ENCODE measurements around the gene ANLN. TPM values are rescaled to one million over a fixed set of nuclear protein-coding genes. Genes with fewer than 3 reads are reported as not detected.
"Not testable (repeated sequence)": the region's sequence is repeated elsewhere in the genome, so short reads cannot be mapped to it uniquely, and the experiment has no call there.

The ANLN gene
- total RNA-seq, 2 experiments from 2014 or later: 62.4 to 64.8 TPM

DNA sequence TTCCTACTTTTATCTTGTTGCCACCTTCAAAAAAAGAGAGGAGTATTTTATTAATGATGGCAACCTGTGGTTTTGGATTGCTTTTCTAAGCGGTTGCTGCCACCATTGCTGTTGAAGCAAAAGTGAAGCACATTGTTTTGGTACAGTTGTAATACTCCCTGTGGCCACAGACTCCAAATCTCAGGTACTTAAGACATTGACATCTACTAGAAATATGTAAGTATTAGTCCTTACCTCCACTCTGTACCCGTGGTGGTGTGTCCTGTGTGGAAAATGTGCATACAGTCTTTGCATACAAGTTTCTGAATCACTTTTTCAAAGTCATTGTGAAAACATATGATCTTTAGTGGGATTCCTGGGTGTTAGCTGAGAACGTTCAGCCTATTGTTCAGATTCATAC is 85.7 kb downstream of the ANLN start:
- peaks cover 16% of the 10 kb centered on the region for H3K4me1 Mint-ChIP-seq (ENCODE audit: low read depth)
- no peak overlapping the region for H3K27ac Mint-ChIP-seq
- no peak overlapping the region for H3K4me3 Mint-ChIP-seq
- DNase-seq: peak; percentile 10
- no peaks in the 10 kb centered on the region for H3K36me3 Mint-ChIP-seq (ENCODE audit: low read depth)
- intact Hi-C loops (cut with micrococcal nuclease): no loop called here
- CTCF ChIA-PET: interaction anchor here (0.5 to 3.1 kb wide), 5 partner anchors 34 to 401 kb away, joined by 3 to 12 read pairs (median 4); no protein-coding TSS in a partner anchor
- peaks cover 10% of the 10 kb centered on the region for H3K9me3 Mint-ChIP-seq
- no peaks in the 10 kb centered on the region for H3K27me3 Mint-ChIP-seq (ENCODE audit: low read depth)

DNA sequence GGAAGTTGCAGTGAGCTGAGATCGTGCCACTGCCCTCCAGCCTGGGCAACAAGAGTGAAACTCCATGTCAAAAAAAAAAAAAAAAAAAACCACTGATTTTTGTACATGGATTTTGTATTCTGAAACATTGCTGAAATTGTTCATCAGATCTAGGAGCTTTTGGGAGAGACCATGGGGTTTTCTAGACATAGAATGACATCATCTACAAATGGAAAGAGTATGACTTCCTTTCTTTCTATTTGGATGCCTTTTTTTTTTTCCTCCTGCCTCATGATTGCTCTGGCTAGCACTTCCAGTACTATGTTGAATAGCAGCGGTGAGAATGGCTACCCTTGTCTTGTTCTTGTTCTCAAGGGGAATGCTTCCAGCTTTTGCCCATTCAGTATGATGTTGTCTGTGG is 89.1 kb downstream of the ANLN start:
- no peak for DNase-seq
- Mint-ChIP-seq H3K36me3 (ENCODE audit: low read depth) (no peaks in the 10 kb centered on the region), H3K27me3 (ENCODE audit: low read depth) (no peaks in the 10 kb centered on the region), H3K4me1 (ENCODE audit: low read depth) (peaks cover 20% of the 10 kb centered on the region), H3K27ac (no peak overlapping the region), H3K4me3 (no peak overlapping the region), H3K9me3 (peaks cover 16% of the 10 kb centered on the region)
- intact Hi-C loops (cut with micrococcal nuclease): no loop called here
- CTCF ChIA-PET: no interaction called here

DNA sequence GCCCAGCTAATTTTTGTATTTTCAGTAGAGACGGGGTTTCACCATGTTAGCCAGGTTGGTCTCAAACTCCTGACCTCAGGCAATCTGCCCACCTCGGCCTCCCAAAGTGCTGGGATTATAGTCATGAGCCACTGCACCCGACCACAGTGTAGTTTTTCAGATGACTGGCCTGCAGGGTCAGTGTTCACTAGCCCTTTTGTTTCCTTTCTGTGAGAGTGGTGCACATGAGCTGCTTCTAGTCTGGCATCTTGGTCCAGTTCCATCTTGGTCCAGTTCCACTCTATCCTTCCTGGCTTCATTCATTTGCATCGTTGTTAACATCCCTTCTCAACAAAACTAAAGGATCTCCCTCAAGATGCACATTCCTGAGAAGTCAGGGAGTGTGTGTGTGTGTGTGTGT is 94.2 kb downstream of the ANLN start:
- CTCF ChIA-PET: interaction anchor here (0.7 kb wide), 1 partner anchor 128 kb away, joined by 3 read pairs; no protein-coding TSS in a partner anchor

DNA sequence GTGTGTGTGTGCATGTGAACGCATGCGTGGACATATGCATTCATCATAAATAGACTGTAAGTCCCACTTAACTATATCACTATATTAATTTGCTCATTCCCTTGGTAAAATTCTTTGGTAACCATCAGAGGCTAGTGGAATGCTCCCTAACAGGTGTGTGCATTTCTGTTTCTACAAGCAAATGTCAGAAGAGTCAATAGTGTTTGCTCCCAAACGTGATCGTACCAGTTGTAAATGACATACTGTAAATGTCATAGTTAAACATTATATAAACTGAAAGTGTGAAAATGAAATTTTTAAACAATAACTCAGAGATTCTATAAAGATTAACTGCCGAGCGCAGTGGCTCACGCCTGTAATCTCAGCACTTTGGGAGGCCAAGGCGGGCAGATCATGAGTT is 94.6 kb downstream of the ANLN start:
- Mint-ChIP-seq H3K4me1 (ENCODE audit: low read depth) (peaks cover 14% of the 10 kb centered on the region), H3K4me3 (no peak overlapping the region), H3K27ac (no peak overlapping the region), H3K36me3 (ENCODE audit: low read depth) (no peaks in the 10 kb centered on the region), H3K27me3 (ENCODE audit: low read depth) (no peaks in the 10 kb centered on the region), H3K9me3 (peaks cover 11% of the 10 kb centered on the region)
- intact Hi-C loops (cut with micrococcal nuclease): loop anchor here (10.0 kb wide), 1 partner anchor 501 kb away; no protein-coding TSS in a partner anchor
- no peak for DNase-seq
- CTCF ChIA-PET: interaction anchor here (0.7 kb wide), 1 partner anchor 127 kb away, joined by 3 read pairs; no protein-coding TSS in a partner anchor

More for the DNA sequence above, 94.2 kb downstream of the ANLN start:
- H3K27ac Mint-ChIP-seq; H3K36me3 Mint-ChIP-seq (ENCODE audit: low read depth); H3K27me3 Mint-ChIP-seq (ENCODE audit: low read depth); H3K4me3 Mint-ChIP-seq; DNase-seq: not testable (repeated sequence)
- H3K9me3 Mint-ChIP-seq: peaks cover 15% of the 10 kb centered on the region
- peaks cover 14% of the 10 kb centered on the region for H3K4me1 Mint-ChIP-seq (ENCODE audit: low read depth)
- intact Hi-C loops (cut with micrococcal nuclease): loop anchor here (10.0 kb wide), 1 partner anchor 501 kb away; no protein-coding TSS in a partner anchor

DNA sequence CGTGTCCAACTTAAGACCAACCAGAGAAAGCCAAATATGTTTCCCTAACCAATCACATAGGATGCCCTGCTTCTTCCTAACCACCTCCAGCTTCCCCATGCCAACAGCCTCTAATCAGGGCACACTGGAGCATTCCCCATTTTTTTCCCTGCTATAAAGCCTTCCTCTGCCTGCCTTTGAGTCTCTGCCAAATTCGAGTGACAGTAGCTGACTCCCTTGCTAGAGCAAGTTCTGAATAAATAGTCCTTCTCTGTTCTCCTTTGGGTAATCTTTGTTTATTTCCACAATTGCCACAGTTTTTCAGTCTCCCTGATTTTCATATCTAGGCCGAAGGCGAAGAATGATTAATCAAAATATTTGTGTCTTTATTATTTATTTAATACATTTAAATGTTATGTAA is 96.7 kb downstream of the ANLN start:
- H3K27me3 Mint-ChIP-seq (ENCODE audit: low read depth): no peaks in the 10 kb centered on the region
- CTCF ChIA-PET: interaction anchor here (0.6 to 6.0 kb wide), 2 partner anchors 185 to 375 kb away, joined by 3 to 101 read pairs; no protein-coding TSS in a partner anchor
- no peaks in the 10 kb centered on the region for H3K36me3 Mint-ChIP-seq (ENCODE audit: low read depth)
- H3K4me3 Mint-ChIP-seq: no peak overlapping the region
- intact Hi-C loops (cut with micrococcal nuclease): loop anchor here (5.0 to 10.0 kb wide), 3 partner anchors 301 to 1346 kb away; no protein-coding TSS in a partner anchor
- no peak overlapping the region for H3K27ac Mint-ChIP-seq
- no peak for DNase-seq
- H3K4me1 Mint-ChIP-seq (ENCODE audit: low read depth): peaks cover 2% of the 10 kb centered on the region
- H3K9me3 Mint-ChIP-seq: no peaks in the 10 kb centered on the region

DNA sequence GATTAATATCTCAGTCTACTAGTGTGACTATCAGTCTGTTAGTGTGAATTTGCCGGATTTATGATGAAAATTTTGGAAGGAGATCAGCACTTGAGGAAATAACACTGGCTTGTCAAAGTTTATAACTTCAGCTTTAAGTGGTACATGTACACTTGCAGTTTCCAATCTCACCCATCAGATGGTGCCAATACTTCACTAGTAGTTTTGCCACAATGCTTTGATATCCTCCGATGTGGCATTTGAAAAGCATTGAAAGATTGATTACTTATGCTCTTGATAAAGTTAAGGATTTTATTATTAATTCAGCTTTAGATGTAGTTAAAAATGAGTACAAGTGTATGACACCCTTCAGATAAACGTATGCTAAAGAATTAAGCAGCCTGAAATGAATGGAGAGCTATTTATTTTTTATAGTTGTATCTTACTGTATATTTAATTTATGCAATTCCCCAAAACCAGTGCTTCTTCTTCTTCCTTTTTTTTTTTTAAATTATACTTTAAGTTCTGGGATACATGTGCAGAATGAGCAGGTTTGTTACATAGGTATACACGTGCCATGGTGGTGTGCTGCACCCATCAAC is 98.2 kb downstream of the ANLN start:
- peak; percentile 54 for DNase-seq
- Mint-ChIP-seq H3K27ac (no peak overlapping the region), H3K4me1 (ENCODE audit: low read depth) (peaks cover 2% of the 10 kb centered on the region), H3K27me3 (ENCODE audit: low read depth) (no peaks in the 10 kb centered on the region), H3K36me3 (ENCODE audit: low read depth) (no peaks in the 10 kb centered on the region), H3K9me3 (no peaks in the 10 kb centered on the region), H3K4me3 (no peak overlapping the region)
- intact Hi-C loops (cut with micrococcal nuclease): loop anchor here (1.0 to 10.0 kb wide), 7 partner anchors 183 to 1344 kb away; no protein-coding TSS in a partner anchor
- CTCF ChIA-PET: interaction anchor here (0.6 to 6.0 kb wide), 25 partner anchors 14 to 1007 kb away, joined by 3 to 101 read pairs (median 4); no protein-coding TSS in a partner anchor

DNA sequence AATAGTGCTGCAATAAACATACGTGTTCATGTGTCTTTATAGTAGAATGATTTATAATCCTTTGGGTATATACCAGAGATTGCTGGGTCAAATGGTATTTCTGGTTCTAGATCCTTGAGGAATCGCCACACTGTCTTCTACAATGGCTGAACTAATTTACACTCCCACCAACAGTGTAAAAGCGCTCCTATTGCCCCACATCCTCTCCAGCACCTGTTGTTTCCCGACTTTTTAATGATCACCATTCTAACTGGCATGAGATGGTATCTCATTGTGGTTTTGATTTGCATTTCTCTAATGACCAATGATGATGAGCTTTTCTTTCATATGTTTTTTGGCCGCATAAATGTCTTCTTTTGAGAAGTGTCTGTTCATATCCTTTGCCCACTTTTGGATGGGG is 99.0 kb downstream of the ANLN start:
- CTCF ChIA-PET: interaction anchor here (1.5 to 6.0 kb wide), 4 partner anchors 182 to 710 kb away, joined by 4 to 101 read pairs (median 6); no protein-coding TSS in a partner anchor
- H3K4me1 Mint-ChIP-seq (ENCODE audit: low read depth); DNase-seq; H3K36me3 Mint-ChIP-seq (ENCODE audit: low read depth); H3K27me3 Mint-ChIP-seq (ENCODE audit: low read depth); H3K9me3 Mint-ChIP-seq; H3K27ac Mint-ChIP-seq; H3K4me3 Mint-ChIP-seq: not testable (repeated sequence)
- intact Hi-C loops (cut with micrococcal nuclease): loop anchor here (5.0 to 10.0 kb wide), 3 partner anchors 299 to 1344 kb away; no protein-coding TSS in a partner anchor

DNA sequence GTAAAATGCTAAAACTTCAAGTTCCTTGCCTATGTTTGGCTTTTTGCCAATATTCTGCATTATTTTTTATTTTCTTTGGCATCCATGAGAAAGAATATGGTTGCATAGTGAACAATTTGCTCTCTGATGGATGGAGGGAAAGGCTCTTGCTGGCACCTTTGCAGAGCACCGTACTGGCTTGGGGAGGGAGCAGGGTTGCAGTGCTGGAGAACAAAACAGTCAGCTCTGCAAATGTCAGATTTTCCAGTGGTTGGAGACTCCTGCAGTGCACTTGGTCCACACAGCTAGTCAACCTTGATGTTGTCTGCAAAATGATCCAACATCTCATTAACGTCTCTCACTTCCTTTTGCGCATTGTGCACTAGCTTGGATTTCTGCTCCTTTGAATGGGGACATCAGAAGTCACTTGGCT is 100.8 kb downstream of the ANLN start:
- H3K27ac Mint-ChIP-seq: no peak overlapping the region
- no peak for DNase-seq
- H3K4me1 Mint-ChIP-seq (ENCODE audit: low read depth): peaks cover 2% of the 10 kb centered on the region
- H3K9me3 Mint-ChIP-seq: no peaks in the 10 kb centered on the region
- intact Hi-C loops (cut with micrococcal nuclease): loop anchor here (10.0 kb wide), 1 partner anchor 364 kb away; no protein-coding TSS in a partner anchor
- no peaks in the 10 kb centered on the region for H3K27me3 Mint-ChIP-seq (ENCODE audit: low read depth)
- CTCF ChIA-PET: interaction anchor here (0.8 to 6.0 kb wide), 4 partner anchors 32 to 692 kb away, joined by 3 to 101 read pairs (median 5); no protein-coding TSS in a partner anchor
- H3K36me3 Mint-ChIP-seq (ENCODE audit: low read depth): no peaks in the 10 kb centered on the region
- H3K4me3 Mint-ChIP-seq: no peak overlapping the region

DNA sequence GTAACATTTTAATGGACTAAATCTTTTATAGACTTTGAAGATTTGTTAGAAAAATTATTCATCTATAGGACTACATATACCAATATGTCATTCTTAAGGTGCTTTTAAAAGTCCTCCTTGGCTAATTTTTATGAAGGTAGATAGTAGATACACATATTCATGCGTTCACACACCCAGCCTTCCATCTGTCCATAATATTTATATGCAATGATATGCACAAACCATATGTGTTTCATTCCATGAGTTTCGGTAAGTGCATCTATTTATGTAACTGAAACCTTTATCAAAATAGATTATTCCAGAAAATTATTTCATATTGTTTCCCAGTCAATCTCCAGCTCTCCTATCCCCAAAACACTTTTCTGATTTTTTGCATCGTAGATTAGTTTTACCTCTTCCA is 101.7 kb downstream of the ANLN start:
- no peaks in the 10 kb centered on the region for H3K36me3 Mint-ChIP-seq (ENCODE audit: low read depth)
- intact Hi-C loops (cut with micrococcal nuclease): loop anchor here (10.0 kb wide), 1 partner anchor 363 kb away; no protein-coding TSS in a partner anchor
- H3K27ac Mint-ChIP-seq: no peak overlapping the region
- H3K9me3 Mint-ChIP-seq: no peaks in the 10 kb centered on the region
- no peak overlapping the region for H3K4me3 Mint-ChIP-seq
- no peak for DNase-seq
- CTCF ChIA-PET: interaction anchor here (0.7 to 6.0 kb wide), 6 partner anchors 22 to 707 kb away, joined by 3 to 101 read pairs (median 3); no protein-coding TSS in a partner anchor
- peaks cover 2% of the 10 kb centered on the region for H3K4me1 Mint-ChIP-seq (ENCODE audit: low read depth)
- no peaks in the 10 kb centered on the region for H3K27me3 Mint-ChIP-seq (ENCODE audit: low read depth)

DNA sequence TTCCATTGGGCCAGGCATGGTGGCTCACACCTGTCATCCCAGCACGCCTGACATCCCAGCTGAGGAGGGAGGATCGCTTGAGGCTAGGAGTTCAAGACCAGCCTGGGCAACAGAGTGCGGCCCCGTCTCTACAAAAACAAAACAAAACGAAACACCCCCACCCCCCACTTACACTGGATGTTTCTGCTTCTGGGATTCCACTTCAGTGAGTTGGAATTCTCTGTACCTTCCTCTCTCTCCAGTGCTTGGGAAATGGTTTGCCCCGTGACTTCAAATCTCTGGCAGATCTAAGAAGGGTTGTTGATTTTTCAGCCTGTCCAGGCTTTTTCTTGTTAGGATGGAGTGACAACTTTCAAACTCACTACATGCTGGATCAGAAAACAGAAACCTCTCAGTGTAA is 106.9 kb downstream of the ANLN start:
- Mint-ChIP-seq H3K4me3 (no peak overlapping the region), H3K27me3 (ENCODE audit: low read depth) (no peaks in the 10 kb centered on the region), H3K9me3 (no peaks in the 10 kb centered on the region), H3K27ac (no peak overlapping the region), H3K4me1 (ENCODE audit: low read depth) (no peaks in the 10 kb centered on the region), H3K36me3 (ENCODE audit: low read depth) (no peaks in the 10 kb centered on the region)
- intact Hi-C loops (cut with micrococcal nuclease): loop anchor here (10.0 kb wide), 1 partner anchor 358 kb away; no protein-coding TSS in a partner anchor
- no peak for DNase-seq
- CTCF ChIA-PET: no interaction called here

DNA sequence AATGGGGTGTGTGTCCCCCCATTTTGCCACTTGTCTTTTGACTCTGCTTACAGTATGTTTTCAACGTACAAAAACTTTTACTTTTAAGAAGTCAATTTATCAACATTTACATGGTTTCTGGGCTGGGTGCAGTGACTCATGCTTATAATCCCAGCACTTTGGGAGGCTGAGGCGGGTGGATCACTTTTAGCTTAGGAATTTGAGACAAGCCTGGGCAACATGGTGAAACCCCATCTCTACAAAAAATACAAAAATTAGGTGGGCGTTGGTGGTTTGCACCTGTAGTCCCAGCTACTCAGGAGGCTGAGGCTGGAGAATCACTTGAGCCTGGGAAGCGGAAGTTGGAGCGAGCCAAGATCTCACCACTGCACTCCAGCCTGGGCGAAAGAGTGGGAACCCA is 107.5 kb downstream of the ANLN start:
- H3K27ac Mint-ChIP-seq; DNase-seq; H3K36me3 Mint-ChIP-seq (ENCODE audit: low read depth); H3K4me3 Mint-ChIP-seq; H3K27me3 Mint-ChIP-seq (ENCODE audit: low read depth); H3K4me1 Mint-ChIP-seq (ENCODE audit: low read depth); CTCF ChIA-PET; H3K9me3 Mint-ChIP-seq: not testable (repeated sequence)
- intact Hi-C loops (cut with micrococcal nuclease): loop anchor here (10.0 kb wide), 1 partner anchor 358 kb away; no protein-coding TSS in a partner anchor

DNA sequence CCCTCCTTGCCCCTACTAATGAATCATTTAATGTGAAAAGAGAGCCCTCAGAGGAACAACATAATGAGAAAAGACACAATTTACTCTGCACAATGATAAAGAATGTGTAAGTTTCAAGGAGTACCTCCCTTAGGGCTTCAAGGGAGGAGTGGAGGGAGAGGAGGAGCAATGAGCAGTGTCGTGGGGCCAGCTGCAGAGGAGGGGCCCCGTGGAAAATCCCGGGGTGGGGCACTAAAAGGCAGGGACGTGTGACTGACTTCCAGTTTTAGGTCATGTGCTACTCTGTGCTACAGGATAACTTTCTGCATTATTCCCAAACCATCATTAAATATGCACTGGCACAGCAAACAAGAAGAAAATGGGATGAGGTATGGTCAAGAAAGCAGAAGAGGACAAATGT is 108.1 kb downstream of the ANLN start:
- DNase-seq: no peak
- no peaks in the 10 kb centered on the region for H3K36me3 Mint-ChIP-seq (ENCODE audit: low read depth)
- no peak overlapping the region for H3K27ac Mint-ChIP-seq
- no peaks in the 10 kb centered on the region for H3K9me3 Mint-ChIP-seq
- H3K4me1 Mint-ChIP-seq (ENCODE audit: low read depth): no peaks in the 10 kb centered on the region
- intact Hi-C loops (cut with micrococcal nuclease): loop anchor here (10.0 kb wide), 1 partner anchor 357 kb away; no protein-coding TSS in a partner anchor
- CTCF ChIA-PET: interaction anchor here (1.1 kb wide), 1 partner anchor 174 kb away, joined by 5 read pairs; no protein-coding TSS in a partner anchor
- no peaks in the 10 kb centered on the region for H3K27me3 Mint-ChIP-seq (ENCODE audit: low read depth)
- no peak overlapping the region for H3K4me3 Mint-ChIP-seq
